ENCODE data around the gene AMOTL1. TPM values are rescaled to one million over a fixed set of nuclear protein-coding genes. Genes with fewer than 3 reads are reported as not detected.

Gene AMOTL1
- total and polyA plus RNA-seq, 2 of the 8 experiments (the other 6 are each of a cell fraction or from before 2014, with no cell fraction given): 9.0 to 27.6 TPM

DNA sequence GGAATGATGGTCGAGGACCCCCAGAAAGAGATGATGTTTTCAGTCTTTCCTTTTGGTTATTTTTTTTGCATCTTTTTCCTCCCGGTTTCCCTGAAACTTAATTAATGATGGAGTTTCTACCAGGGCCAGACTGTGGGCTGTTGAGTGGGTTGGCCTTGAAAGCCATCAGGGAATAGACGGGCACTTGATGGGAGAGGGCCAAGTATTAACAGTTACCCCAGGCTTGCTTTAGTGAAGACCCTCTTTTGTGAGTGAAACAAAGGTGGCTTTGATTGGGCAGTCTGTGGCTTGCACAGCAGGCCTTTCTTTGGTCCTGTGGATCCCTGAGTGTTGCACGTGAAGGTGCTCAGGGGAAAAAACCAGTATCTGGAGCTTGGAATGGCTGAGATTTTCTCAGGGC is 56.9 kb downstream of the AMOTL1 start:
- Histone ChIP-seq H3K23ac (ENCODE audit: insufficient read length) (no peak overlapping the region), H4K5ac (ENCODE audit: insufficient read length, low read depth, low read length) (no peak overlapping the region)
- TF ChIP-seq JUND (IDR thresholded peaks at IDR 0.05; ENCODE audit: low read length): no peak
- TF ChIP-seq BCL11A (IDR thresholded peaks at IDR 0.05; ENCODE audit: low read depth in 2 of 2, low read length in 2 of 2): no peak
- no peak for TF ChIP-seq SP4 (IDR thresholded peaks at IDR 0.05; ENCODE audit: low read length)
- TF ChIP-seq PHF8 (conservative IDR thresholded peaks at IDR 0.05; ENCODE audit: low read depth, low read length): no peak
- no peak for TF ChIP-seq SIX5 (IDR thresholded peaks at IDR 0.05; ENCODE audit: low read depth, low read length)
- no peak for TF ChIP-seq ZNF274 (IDR thresholded peaks at IDR 0.05; ENCODE audit: borderline replicate concordance, extremely low read depth, low read length)
- TF ChIP-seq, protein P1, sequence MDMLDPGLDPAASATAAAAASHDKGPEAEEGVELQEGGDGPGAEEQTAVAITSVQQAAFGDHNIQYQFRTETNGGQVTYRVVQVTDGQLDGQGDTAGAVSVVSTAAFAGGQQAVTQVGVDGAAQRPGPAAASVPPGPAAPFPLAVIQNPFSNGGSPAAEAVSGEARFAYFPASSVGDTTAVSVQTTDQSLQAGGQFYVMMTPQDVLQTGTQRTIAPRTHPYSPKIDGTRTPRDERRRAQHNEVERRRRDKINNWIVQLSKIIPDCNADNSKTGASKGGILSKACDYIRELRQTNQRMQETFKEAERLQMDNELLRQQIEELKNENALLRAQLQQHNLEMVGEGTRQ (IDR thresholded peaks at IDR 0.05; ENCODE audit: low read length): no peak
- no peak for TF ChIP-seq RBBP5 (IDR thresholded peaks at IDR 0.05; ENCODE audit: borderline replicate concordance, low read depth, low read length)
- no peak for TF ChIP-seq TAF7 (optimal IDR thresholded peaks at IDR 0.05; ENCODE audit: borderline replicate concordance, low read depth, low read length)
- TF ChIP-seq EP300 (IDR thresholded peaks at IDR 0.05; ENCODE audit: borderline replicate concordance in 1 of 2, low read depth in 2 of 2, low read length in 2 of 2): no peak
- no peak for TF ChIP-seq POU5F1 (IDR thresholded peaks at IDR 0.05; ENCODE audit: low read depth, low read length)
- TF ChIP-seq, protein P2, sequence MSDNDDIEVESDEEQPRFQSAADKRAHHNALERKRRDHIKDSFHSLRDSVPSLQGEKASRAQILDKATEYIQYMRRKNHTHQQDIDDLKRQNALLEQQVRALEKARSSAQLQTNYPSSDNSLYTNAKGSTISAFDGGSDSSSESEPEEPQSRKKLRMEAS (IDR thresholded peaks at IDR 0.05): no peak
- TF ChIP-seq HDAC6 (IDR thresholded peaks at IDR 0.05; ENCODE audit: low read depth, low read length): no peak

More for the DNA sequence above, 56.9 kb downstream of the AMOTL1 start:
- 87% methylated on average over 4 of the region's 4 CpGs; no CpG with 5 or more reads in 1 of the 2 experiments for WGBS, 2 experiments (ENCODE audit: extremely low coverage in 1 of 2, insufficient coverage in 1 of 2, insufficient read length in 1 of 2, insufficient replicate concordance in 2 of 2, low coverage in 1 of 2, low lambda C conversion rate in 2 of 2, missing lambda C conversion rate in 1 of 2)
- no peak overlapping the region for H3K14ac ChIP-seq (ENCODE audit: insufficient read length)
- H3K79me1 ChIP-seq (ENCODE audit: low read depth, low read length): no peaks in the 10 kb centered on the region
- no peaks in the 10 kb centered on the region for H4K20me1 ChIP-seq (replicated peaks in 1 of 2; ENCODE audit: control insufficient read depth in 1 of 2, insufficient read depth in 2 of 2, low read length in 2 of 2)
- H3K18ac ChIP-seq (ENCODE audit: extremely low read depth, low read length): no peak overlapping the region
- H3K4me3 ChIP-seq (ENCODE audit: extremely low read depth in 1 of 4, insufficient read depth in 2 of 4, low read depth in 3 of 4, low read length in 4 of 4): no peak overlapping the region
- no peak overlapping the region for H2BK12ac ChIP-seq (ENCODE audit: low read depth, low read length)
- ChIA-PET POLR2A (ENCODE audit: partially characterized antibody) (no interaction called here), CTCF (ENCODE audit: partially characterized antibody) (interaction anchor here (0.7 to 1.2 kb wide), 3 partner anchors 10 to 225 kb away, joined by 3 to 4 read pairs (median 3); no protein-coding TSS in a partner anchor)
- no peak overlapping the region for H2AFZ ChIP-seq (ENCODE audit: low read length)
- H3K4ac ChIP-seq (replicated peaks; ENCODE audit: insufficient read length, low read depth, low read length): no peak overlapping the region
- H3K27me3 ChIP-seq (replicated peaks in 1 of 4; ENCODE audit: control insufficient read depth in 3 of 4, extremely low read depth in 1 of 4, insufficient read depth in 3 of 4, low read length in 3 of 4): no peaks in the 10 kb centered on the region
- no peak for FAIRE-seq
- no peak overlapping the region for H2BK20ac ChIP-seq (ENCODE audit: low read length)
- no peak overlapping the region for H2BK5ac ChIP-seq (ENCODE audit: low read depth, low read length)
- no peak overlapping the region for H2BK15ac ChIP-seq (ENCODE audit: low read length)
- no peak for DNase-seq (ENCODE audit: low read depth in 1 of 2, low spot score in 2 of 2)
- no peak overlapping the region for H3K56ac ChIP-seq (replicated peaks; ENCODE audit: insufficient read length, low read depth, low read length)
- no peaks in the 10 kb centered on the region for H3K79me2 ChIP-seq (ENCODE audit: control insufficient read depth in 1 of 2, insufficient read depth in 2 of 2, low read length in 2 of 2)
- H3K23me2 ChIP-seq (ENCODE audit: low read depth, low read length): no peaks in the 10 kb centered on the region
- peaks cover 0 to 5% (median 0%) of the 10 kb centered on the region in 4 experiments; a peak in 2 of 7 replicates for H3K4me1 ChIP-seq (replicated peaks in 1 of 4; ENCODE audit: control insufficient read depth in 3 of 4, insufficient read depth in 4 of 4, low read length in 3 of 4)
- H3K4me2 ChIP-seq (ENCODE audit: insufficient read depth in 1 of 2, low read depth in 2 of 2, low read length in 2 of 2): no peak overlapping the region
- no peaks in the 10 kb centered on the region for H3K9me3 ChIP-seq (ENCODE audit: insufficient read depth in 2 of 2, low read depth in 1 of 2, low read length in 1 of 2)
- no peak overlapping the region for H4K8ac ChIP-seq (ENCODE audit: extremely low read depth, insufficient read depth, low read length)
- H3K36me3 ChIP-seq (ENCODE audit: control insufficient read depth in 2 of 4, insufficient read depth in 4 of 4, low read length in 3 of 4): peaks cover 3 to 23% (median 3%) of the 10 kb centered on the region in 4 experiments; a peak in 6 of 8 replicates
- no peak overlapping the region for H3K27ac ChIP-seq (ENCODE audit: low read depth, low read length)
- no peak overlapping the region for H4K91ac ChIP-seq (replicated peaks; ENCODE audit: insufficient read length, low read length)
- H3K9ac ChIP-seq (replicated peaks in 1 of 4; ENCODE audit: extremely low read depth in 1 of 4, low read depth in 3 of 4, low read length in 3 of 4): no peak overlapping the region
- H2AK5ac ChIP-seq (ENCODE audit: low read depth, low read length): no peak overlapping the region
- no peak overlapping the region for H2BK120ac ChIP-seq (replicated peaks; ENCODE audit: low read depth, low read length)
